ENCODE measurements around the gene GRXCR2. TPM values are rescaled to one million over a fixed set of nuclear protein-coding genes. Genes with fewer than 3 reads are reported as not detected.

GRXCR2 gene
- total RNA-seq, 1 donor from 2014 or later, result not detected

DNA sequence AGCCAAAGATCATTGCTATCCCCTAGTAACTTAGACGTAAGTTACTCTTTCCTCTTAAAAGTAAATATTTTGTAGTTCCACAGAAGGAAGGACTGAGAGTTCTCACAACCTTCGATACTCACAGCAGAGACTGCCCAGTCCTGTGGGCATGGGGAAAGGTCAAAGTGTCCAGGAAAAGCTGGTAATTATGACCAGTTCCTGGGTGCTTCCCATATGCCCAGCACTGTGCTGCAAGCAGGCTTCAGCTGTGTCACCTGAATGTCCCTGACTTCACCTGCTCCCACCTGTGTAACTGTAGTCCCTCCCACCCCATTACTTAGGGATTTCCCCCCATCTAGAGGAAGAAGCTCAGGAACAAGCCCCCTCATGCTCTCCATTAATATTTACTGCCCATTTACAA is 45.6 kb upstream of the GRXCR2 start:
- Mint-ChIP-seq H3K4me3 (ENCODE audit: unreplicated experiment) (no peak overlapping the region), H3K27ac (ENCODE audit: unreplicated experiment) (no peak overlapping the region), H3K27me3 (ENCODE audit: unreplicated experiment) (no peaks in the 10 kb centered on the region), H3K9me3 (ENCODE audit: unreplicated experiment) (no peaks in the 10 kb centered on the region), H3K4me1 (ENCODE audit: unreplicated experiment) (peaks cover 3% of the 10 kb centered on the region), H3K36me3 (ENCODE audit: unreplicated experiment) (no peaks in the 10 kb centered on the region)
- TF ChIP-seq, protein P1, sequence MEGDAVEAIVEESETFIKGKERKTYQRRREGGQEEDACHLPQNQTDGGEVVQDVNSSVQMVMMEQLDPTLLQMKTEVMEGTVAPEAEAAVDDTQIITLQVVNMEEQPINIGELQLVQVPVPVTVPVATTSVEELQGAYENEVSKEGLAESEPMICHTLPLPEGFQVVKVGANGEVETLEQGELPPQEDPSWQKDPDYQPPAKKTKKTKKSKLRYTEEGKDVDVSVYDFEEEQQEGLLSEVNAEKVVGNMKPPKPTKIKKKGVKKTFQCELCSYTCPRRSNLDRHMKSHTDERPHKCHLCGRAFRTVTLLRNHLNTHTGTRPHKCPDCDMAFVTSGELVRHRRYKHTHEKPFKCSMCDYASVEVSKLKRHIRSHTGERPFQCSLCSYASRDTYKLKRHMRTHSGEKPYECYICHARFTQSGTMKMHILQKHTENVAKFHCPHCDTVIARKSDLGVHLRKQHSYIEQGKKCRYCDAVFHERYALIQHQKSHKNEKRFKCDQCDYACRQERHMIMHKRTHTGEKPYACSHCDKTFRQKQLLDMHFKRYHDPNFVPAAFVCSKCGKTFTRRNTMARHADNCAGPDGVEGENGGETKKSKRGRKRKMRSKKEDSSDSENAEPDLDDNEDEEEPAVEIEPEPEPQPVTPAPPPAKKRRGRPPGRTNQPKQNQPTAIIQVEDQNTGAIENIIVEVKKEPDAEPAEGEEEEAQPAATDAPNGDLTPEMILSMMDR (IDR thresholded peaks at IDR 0.05), result no peak
- no peak for DNase-seq (ENCODE audit: extremely low spot score, unreplicated experiment)

DNA sequence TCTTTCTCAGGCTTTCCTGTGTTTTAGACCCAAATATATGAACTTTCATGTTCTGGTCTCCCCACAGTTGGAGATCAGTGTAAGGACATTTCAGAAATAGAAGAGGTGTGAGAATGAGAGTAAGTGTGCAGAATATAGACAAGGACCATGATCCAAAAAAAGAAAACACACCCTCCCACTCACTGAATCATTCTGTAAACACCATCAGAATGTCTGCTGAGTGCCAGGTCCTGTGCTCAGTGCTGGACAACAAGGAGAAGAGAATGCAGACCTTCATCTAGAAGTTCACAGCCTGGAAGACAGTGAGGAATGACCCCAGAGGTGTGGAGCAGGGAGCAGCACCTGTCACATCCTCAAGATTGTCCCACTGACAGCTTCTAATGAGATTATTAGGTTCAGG is 44.5 kb upstream of the GRXCR2 start:
- no peak overlapping the region for H3K27ac Mint-ChIP-seq (ENCODE audit: unreplicated experiment)
- no peak overlapping the region for H3K4me3 Mint-ChIP-seq (ENCODE audit: unreplicated experiment)
- TF ChIP-seq, protein P1 (IDR thresholded peaks at IDR 0.05), result no peak
- H3K27me3 Mint-ChIP-seq (ENCODE audit: unreplicated experiment), result no peaks in the 10 kb centered on the region
- no peak for DNase-seq (ENCODE audit: extremely low spot score, unreplicated experiment)
- H3K36me3 Mint-ChIP-seq (ENCODE audit: unreplicated experiment), result no peaks in the 10 kb centered on the region
- peaks cover 3% of the 10 kb centered on the region for H3K4me1 Mint-ChIP-seq (ENCODE audit: unreplicated experiment)
- H3K9me3 Mint-ChIP-seq (ENCODE audit: unreplicated experiment), result no peaks in the 10 kb centered on the region

DNA sequence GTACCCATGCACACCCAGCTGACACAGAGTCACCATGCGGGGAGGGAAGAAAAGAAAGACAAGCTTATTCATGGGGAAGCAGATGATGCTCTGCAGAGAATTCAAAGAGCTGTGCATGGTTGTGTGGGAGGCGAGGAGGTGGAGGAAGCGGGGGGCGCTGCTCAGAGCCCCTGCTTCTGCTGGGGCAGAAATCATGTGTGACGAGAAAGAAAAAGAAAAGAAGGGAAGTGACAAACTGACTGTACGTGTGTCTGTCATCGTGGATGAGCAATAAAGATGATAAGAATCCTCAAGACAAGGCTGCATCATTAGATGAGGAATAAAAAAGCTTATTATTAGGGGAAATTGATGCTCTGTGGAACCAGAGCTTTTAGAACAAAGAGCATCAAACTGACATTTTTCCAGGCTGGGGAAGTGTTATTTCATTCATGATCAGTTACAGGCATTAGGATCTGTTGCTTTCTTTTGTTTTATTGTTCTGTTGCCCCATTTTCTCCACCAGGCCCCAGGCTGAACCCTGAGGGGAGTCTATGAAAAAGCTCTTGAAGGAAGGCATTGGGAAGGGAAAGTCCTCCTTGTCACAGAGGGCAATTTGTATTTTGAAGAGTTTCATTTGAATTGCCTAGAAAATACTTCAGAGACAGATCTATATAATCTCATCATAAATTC is 43.3 kb upstream of the GRXCR2 start:
- H3K9me3 Mint-ChIP-seq (ENCODE audit: unreplicated experiment), result no peaks in the 10 kb centered on the region
- no peaks in the 10 kb centered on the region for H3K36me3 Mint-ChIP-seq (ENCODE audit: unreplicated experiment)
- no peak overlapping the region for H3K27ac Mint-ChIP-seq (ENCODE audit: unreplicated experiment)
- no peak for DNase-seq (ENCODE audit: extremely low spot score, unreplicated experiment)
- peaks cover 3% of the 10 kb centered on the region for H3K4me1 Mint-ChIP-seq (ENCODE audit: unreplicated experiment)
- H3K27me3 Mint-ChIP-seq (ENCODE audit: unreplicated experiment), result no peaks in the 10 kb centered on the region
- H3K4me3 Mint-ChIP-seq (ENCODE audit: unreplicated experiment), result no peak overlapping the region
- TF ChIP-seq, protein P1 (IDR thresholded peaks at IDR 0.05), result no peak

DNA sequence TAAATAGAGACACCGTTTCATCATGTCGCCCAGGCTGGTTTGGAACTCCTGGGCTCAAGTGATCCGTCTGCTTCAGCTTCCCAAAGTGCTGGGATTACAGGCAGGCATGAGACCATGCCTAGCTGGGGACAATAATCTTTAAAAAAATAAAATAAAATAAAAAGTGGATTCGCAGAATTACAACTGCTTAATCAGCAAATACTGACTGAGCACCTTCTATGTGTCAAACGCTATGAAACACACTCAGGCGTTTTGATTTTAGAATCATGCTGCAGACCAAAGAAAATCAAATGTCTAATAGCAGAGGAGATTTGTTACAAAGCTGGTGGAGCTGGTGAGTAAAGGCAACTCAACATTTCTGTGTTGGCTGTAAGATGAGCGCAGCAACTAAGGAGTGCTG is 40.9 kb upstream of the GRXCR2 start:
- Mint-ChIP-seq H3K4me1 (ENCODE audit: unreplicated experiment) (peaks cover 3% of the 10 kb centered on the region), H3K36me3 (ENCODE audit: unreplicated experiment) (no peaks in the 10 kb centered on the region), H3K4me3 (ENCODE audit: unreplicated experiment) (no peak overlapping the region), H3K27me3 (ENCODE audit: unreplicated experiment) (no peaks in the 10 kb centered on the region), H3K9me3 (ENCODE audit: unreplicated experiment) (no peaks in the 10 kb centered on the region), H3K27ac (ENCODE audit: unreplicated experiment) (no peak overlapping the region)
- no peak for DNase-seq (ENCODE audit: extremely low spot score, unreplicated experiment)
- TF ChIP-seq, protein P1 (IDR thresholded peaks at IDR 0.05), result no peak

DNA sequence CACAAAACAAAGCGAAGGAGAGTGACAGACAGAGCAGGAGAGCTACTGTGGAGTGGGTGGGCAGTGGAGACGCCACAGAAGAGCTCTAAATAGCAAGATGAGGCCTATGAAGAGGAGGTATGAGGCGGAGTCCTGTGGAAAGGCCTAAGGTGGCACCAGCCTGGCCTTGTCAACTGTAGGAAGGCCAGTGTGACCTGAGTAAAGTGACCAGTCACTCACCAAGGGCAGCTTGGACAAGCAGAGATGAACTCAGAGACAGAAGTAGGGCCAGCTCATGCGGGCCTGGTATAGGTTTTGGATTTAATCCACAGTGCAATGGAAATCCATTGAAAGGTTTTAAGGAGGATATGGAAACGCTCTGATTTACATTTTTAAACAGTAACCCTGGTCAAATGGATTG is 39.8 kb upstream of the GRXCR2 start:
- Mint-ChIP-seq H3K9me3 (ENCODE audit: unreplicated experiment) (no peaks in the 10 kb centered on the region), H3K4me1 (ENCODE audit: unreplicated experiment) (peaks cover 3% of the 10 kb centered on the region)

More for the DNA sequence above, 39.8 kb upstream of the GRXCR2 start:
- no peak overlapping the region for H3K4me3 Mint-ChIP-seq (ENCODE audit: unreplicated experiment)
- peaks cover 3% of the 10 kb centered on the region for H3K27me3 Mint-ChIP-seq (ENCODE audit: unreplicated experiment)
- H3K36me3 Mint-ChIP-seq (ENCODE audit: unreplicated experiment), result no peaks in the 10 kb centered on the region
- TF ChIP-seq, protein P1 (IDR thresholded peaks at IDR 0.05), result no peak
- H3K27ac Mint-ChIP-seq (ENCODE audit: unreplicated experiment), result no peak overlapping the region
- DNase-seq (ENCODE audit: extremely low spot score, unreplicated experiment), result no peak
